GM21576 (cell line): ENCODE data around the gene GPN3.
"Not testable (repeated sequence)": the region's sequence is repeated elsewhere in the genome, so short reads cannot be mapped to it uniquely, and the experiment has no call there.

Source experiments
- ATAC-seq: cut with Tn5 transposase; IDR thresholded peaks from one replicate; pipeline ENCODE4 v1.9.1; 2021; ENCODE audit warnings: mild to moderate bottlenecking, moderate library complexity; ENCODE audit not compliant: unreplicated experiment

Gene GPN3

GRCh38 chr12:110468214-110469048, at the start of gene GPN3, which contains the start of gene FAM216A:
Gene GPN3 (minus strand): TSS chr12:110468257. CDS start chr12:110468203, 54 bp downstream.
Gene FAM216A (plus strand): TSS chr12:110468845. CDS start chr12:110468876, 31 bp downstream.
- ATAC-seq: peak; percentile 76

DNA sequence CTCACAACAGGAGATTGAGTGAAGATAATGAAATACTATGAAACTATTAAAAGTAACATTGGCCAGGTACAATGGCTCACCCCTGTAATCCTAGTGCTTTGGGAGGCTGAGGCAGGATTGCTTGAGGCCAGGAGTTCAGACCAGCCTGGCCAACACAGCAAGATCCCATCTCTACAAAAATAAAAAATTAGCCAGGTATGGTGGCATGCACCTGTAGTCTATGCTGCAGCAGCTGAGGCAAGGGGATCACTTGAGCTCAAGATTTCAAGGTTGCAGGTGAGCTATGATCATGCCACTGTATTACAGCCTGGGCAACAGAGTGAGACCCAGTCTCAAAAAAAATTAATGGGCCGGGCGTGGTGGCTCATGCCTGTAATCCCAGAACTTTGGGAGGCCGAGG, 48.9 kb upstream of the GPN3 start:
- ATAC-seq: no peak

- no peak for ATAC-seq
Observed at GRCh38 chr12:110514363-110514762, 46.3 kb upstream of the GPN3 start.

- no peak for ATAC-seq
Observed at GRCh38 chr12:110513842-110514241, 45.8 kb upstream of the GPN3 start.

DNA sequence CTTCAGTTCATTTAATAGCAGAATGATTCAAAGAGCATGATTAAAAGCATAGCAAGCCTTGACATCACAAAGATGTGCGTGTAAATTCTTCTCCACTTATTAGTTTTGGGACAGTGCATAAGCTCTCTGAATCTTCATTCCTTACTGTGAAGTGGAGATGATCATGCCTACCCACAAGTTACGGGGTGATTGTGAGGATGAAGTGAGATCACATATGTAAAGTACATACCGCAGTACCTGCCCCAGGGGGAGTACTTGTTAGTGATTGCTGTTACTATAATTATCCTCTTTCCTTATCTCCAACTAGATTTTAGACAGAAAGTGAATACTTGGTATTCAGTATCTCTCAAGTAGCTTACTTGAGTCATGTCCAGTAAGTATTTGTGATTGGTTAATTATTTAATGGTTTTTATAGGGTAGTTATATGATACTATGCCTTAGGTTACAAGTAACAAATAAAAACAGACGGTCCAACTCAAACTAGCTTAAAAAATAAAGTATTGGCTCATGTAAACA, 40.1 kb upstream of the GPN3 start:
- ATAC-seq: no peak

DNA sequence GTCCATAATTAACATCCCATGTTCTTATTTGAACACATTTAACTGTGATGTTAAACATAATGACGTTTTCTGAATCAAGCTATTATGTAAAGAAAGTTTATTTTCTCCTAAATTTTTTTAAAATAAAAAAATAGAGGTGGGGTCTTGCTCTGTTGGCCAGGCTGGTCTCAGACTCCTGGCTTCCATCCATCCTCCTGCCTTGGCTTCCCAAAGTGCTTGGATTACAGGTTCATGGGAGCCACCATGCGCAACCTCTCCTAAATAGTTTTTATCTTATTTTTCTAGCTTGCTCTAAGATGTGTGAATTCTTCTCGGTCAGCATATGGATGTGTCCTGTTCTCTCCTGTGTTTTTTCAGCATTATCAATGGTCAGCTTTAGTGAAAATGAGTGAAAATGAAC, 37.3 kb upstream of the GPN3 start:
- no peak for ATAC-seq

GRCh38 chr12:110503432-110503831, 35.4 kb upstream of the GPN3 start:
- ATAC-seq: no peak

GRCh38 chr12:110501752-110502738, 34.0 kb upstream of the GPN3 start, which contains the start of the genes RAD9B and VPS29:
Gene RAD9B (plus strand): TSS chr12:110502331. CDS start chr12:110502338, 7 bp downstream.
Gene VPS29 (minus strand): TSS chr12:110502111. CDS start chr12:110502051, 60 bp downstream.
- peak; percentile 95 for ATAC-seq

- ATAC-seq: no peak
Observed at GRCh38 chr12:110501399-110501751, 33.3 kb upstream of the GPN3 start.

- ATAC-seq: no peak
Observed at GRCh38 chr12:110498984-110499706, 31.1 kb upstream of the GPN3 start.

- ATAC-seq: no peak
Observed at GRCh38 chr12:110475426-110475825, 7.4 kb upstream of the GPN3 start.

DNA sequence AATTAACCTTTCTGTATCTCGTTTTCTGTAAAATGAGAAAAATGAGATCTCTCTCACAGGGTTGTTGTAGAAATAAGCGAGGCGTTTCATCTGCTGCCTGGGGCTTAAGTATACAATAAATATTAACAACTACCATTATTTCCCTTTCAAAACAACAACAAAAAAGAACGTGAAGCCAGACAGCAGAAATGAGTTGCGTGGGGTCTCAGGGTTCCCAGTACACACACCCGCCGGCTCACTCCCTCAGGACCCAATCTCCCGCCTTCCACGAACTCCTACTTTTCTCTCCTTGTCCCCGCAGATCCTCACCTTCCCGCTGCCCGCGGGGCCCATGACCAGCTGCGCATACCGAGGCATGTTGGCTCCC, 227 bp downstream of the GPN3 start:
- ATAC-seq: no peak

- ATAC-seq: no peak
Observed at GRCh38 chr12:110466791-110467190, 1.3 kb downstream of the GPN3 start.

DNA sequence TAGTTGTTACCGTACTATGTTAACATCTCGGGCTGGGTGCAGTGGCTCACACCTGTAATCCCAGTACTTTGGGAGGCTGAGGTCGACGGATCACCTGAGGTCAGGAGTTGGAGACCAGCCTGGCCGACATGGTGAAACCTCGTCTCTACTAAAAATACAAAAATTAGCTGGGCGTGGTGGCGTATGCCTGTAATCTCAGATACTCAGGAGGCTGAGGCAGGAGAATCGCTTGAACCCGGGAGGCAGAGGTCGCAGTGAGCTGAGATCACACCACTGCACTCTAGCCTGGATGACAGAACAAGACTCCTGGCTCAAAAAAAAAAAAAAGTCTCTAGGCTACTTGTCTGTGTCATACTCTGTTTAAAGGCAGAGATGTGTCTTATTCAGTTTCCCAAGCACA, 2.3 kb downstream of the GPN3 start:
- ATAC-seq: not testable (repeated sequence)

- ATAC-seq: no peak
Observed at GRCh38 chr12:110465024-110465423, 3.0 kb downstream of the GPN3 start.

DNA sequence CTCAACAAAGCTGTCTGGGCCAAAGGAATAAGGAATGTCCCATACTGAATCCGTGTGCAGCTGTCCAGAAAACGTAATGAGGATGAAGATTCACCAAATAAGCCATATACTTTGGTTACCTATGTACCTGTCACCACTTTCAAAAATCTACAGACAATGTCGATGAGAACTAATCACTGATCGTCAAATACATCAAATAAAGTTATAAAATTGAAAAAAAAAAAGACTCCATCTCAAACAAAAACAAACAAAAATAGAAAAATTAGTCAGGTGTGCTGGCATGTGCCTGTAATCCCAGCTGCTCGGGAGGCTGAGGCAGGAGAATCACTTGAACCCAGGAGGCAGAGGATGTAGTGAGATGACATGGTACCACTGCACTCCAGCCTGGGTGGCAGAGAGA, 6.9 kb downstream of the GPN3 start:
- not testable (repeated sequence) for ATAC-seq

- no peak for ATAC-seq
Observed at GRCh38 chr12:110458756-110459155, 9.3 kb downstream of the GPN3 start.

GRCh38 chr12:110453569-110454296, 14.3 kb downstream of the GPN3 start:
- no peak for ATAC-seq

- ATAC-seq: no peak
Observed at GRCh38 chr12:110451263-110451662, 16.8 kb downstream of the GPN3 start.
